H9 (cell line): ENCODE measurements around the gene PRRG3. TPM values are rescaled to one million over a fixed set of nuclear protein-coding genes. Genes with fewer than 3 reads are reported as not detected.

Experiments used
- DNase-seq: peaks from one replicate; pipeline ENCODE4 v3.0.0-alpha.2; 2017
- H2AFZ ChIP-seq: one replicate; pipeline ENCODE4 v1.6.1; 2013; ENCODE audit warnings: mild to moderate bottlenecking, low read length, control low read depth, moderate library complexity
- H2AK5ac ChIP-seq: 2 replicates; pipeline ENCODE4 v1.6.1; 2013; ENCODE audit warnings: low read length, control low read depth, mixed read lengths; ENCODE audit not compliant: insufficient read length
- H2BK120ac ChIP-seq: one replicate; pipeline ENCODE4 v1.6.1; 2013; ENCODE audit warnings: low read depth, mild to moderate bottlenecking, low read length, control low read depth, inconsistent platforms; ENCODE audit not compliant: poor library complexity, severe bottlenecking
- H2BK12ac ChIP-seq: 2 replicates; pipeline ENCODE4 v1.6.1; 2013; ENCODE audit warnings: low read length, control low read depth, mixed read lengths, low read depth; ENCODE audit not compliant: insufficient read length
- H2BK15ac ChIP-seq: 2 replicates; pipeline ENCODE4 v1.6.1; 2013; ENCODE audit warnings: low read depth, low read length, control low read depth
- H2BK20ac ChIP-seq: one replicate; pipeline ENCODE4 v1.6.1; 2013; ENCODE audit warnings: low read depth, mild to moderate bottlenecking, low read length, control low read depth, inconsistent platforms; ENCODE audit not compliant: poor library complexity, severe bottlenecking
- H2BK5ac ChIP-seq: 2 replicates; pipeline ENCODE4 v1.6.1; 2013; ENCODE audit warnings: low read length, control low read depth, mixed read lengths; ENCODE audit not compliant: insufficient read length
- H3K14ac ChIP-seq: 2 replicates; pipeline ENCODE4 v1.6.1; 2013; ENCODE audit warnings: low read length, control low read depth; ENCODE audit not compliant: insufficient read depth
- H3K18ac ChIP-seq: 2 replicates; pipeline ENCODE4 v1.6.1; 2013; ENCODE audit warnings: low read depth, mild to moderate bottlenecking, mixed read lengths, low read length, control low read depth; ENCODE audit not compliant: insufficient read length
- H3K23ac ChIP-seq: 2 replicates; pipeline ENCODE4 v1.6.1; 2013; ENCODE audit warnings: low read length, control low read depth, mixed read lengths, low read depth; ENCODE audit not compliant: insufficient read length
- H3K23me2 ChIP-seq: 2 replicates; pipeline ENCODE4 v1.6.1; 2013; ENCODE audit warnings: low read depth, mild to moderate bottlenecking, mixed read lengths, low read length, control low read depth; ENCODE audit not compliant: insufficient read length, poor library complexity, severe bottlenecking
- H3K27ac ChIP-seq: 2 replicates; pipeline ENCODE4 v1.5.1; 2013; ENCODE audit warnings: low read length, control low read depth, mixed read lengths, low read depth; ENCODE audit not compliant: insufficient read length
- H3K27me3 ChIP-seq: 2 replicates; pipeline ENCODE4 v1.6.1; 2013; ENCODE audit warnings: low read length, control low read depth, inconsistent platforms; ENCODE audit not compliant: insufficient read depth
- H3K4ac ChIP-seq: 2 replicates; pipeline ENCODE4 v1.6.1; 2013; ENCODE audit warnings: low read depth, mild to moderate bottlenecking, control low read depth, inconsistent platforms, low read length, moderate library complexity
- H3K4me1 ChIP-seq: 2 replicates; pipeline ENCODE4 v1.6.1; 2013; ENCODE audit warnings: low read length, control low read depth, inconsistent platforms; ENCODE audit not compliant: insufficient read depth
- H3K4me2 ChIP-seq: 2 replicates; pipeline ENCODE4 v1.6.1; 2013; ENCODE audit warnings: low read length, control low read depth, mixed read lengths; ENCODE audit not compliant: insufficient read length, insufficient read depth
- H3K56ac ChIP-seq: 2 replicates; pipeline ENCODE4 v1.6.1; 2013; ENCODE audit warnings: low read depth, mild to moderate bottlenecking, mixed read lengths, low read length, control low read depth; ENCODE audit not compliant: insufficient read length
- H3K79me1 ChIP-seq: 2 replicates; pipeline ENCODE4 v1.6.1; 2013; ENCODE audit warnings: low read depth, mild to moderate bottlenecking, moderate library complexity, low read length, control low read depth, inconsistent platforms; ENCODE audit not compliant: insufficient read depth, poor library complexity, severe bottlenecking
- H3K79me2 ChIP-seq: 2 replicates; pipeline ENCODE4 v1.6.1; 2013; ENCODE audit warnings: low read length, control low read depth, inconsistent platforms; ENCODE audit not compliant: insufficient read depth
- H3K9ac ChIP-seq: 2 replicates; pipeline ENCODE4 v1.6.1; 2013; ENCODE audit warnings: low read length, control low read depth, mixed read lengths; ENCODE audit not compliant: insufficient read length; ENCODE audit errors: extremely low read depth
- H3K9me3 ChIP-seq: one replicate; pipeline ENCODE4 v1.6.1; 2013; ENCODE audit warnings: low read depth, low read length, inconsistent platforms; ENCODE audit not compliant: control insufficient read depth
- H3T11ph ChIP-seq: one replicate; pipeline ENCODE4 v1.6.1; 2013; ENCODE audit warnings: mild to moderate bottlenecking, low read length, control low read depth, inconsistent platforms
- H4K20me1 ChIP-seq: one replicate; pipeline ENCODE4 v1.6.1; 2013; ENCODE audit not compliant: control insufficient read depth, insufficient read length, insufficient read depth
- H4K5ac ChIP-seq: 2 replicates; pipeline ENCODE4 v1.6.1; 2013; ENCODE audit warnings: low read depth, mild to moderate bottlenecking, mixed read lengths, low read length, control low read depth; ENCODE audit not compliant: insufficient read length
- H4K8ac ChIP-seq: replicated peaks from 2 replicates; pipeline ENCODE4 v1.6.1; 2013; ENCODE audit warnings: low read length, control low read depth, mixed read lengths, low read depth; ENCODE audit not compliant: insufficient read length
- H4K91ac ChIP-seq: 2 replicates; pipeline ENCODE4 v1.6.1; 2013; ENCODE audit warnings: low read depth, mild to moderate bottlenecking, moderate library complexity, mixed read lengths, low read length, control low read depth; ENCODE audit not compliant: insufficient read length
- H3K27ac Mint-ChIP-seq, 3 experiments: 2 replicates in 2 of 3; 3 replicates in 1 of 3; pipeline ENCODE4 v1.8.0; 2020 to 2021; ENCODE audit warnings: mixed read lengths in 3 of 3, mild to moderate bottlenecking in 1 of 3, moderate library complexity in 1 of 3
- H3K27me3 Mint-ChIP-seq: 2 replicates; pipeline ENCODE4 v1.8.0; 2021; ENCODE audit warnings: low read depth, mild to moderate bottlenecking, moderate library complexity, mixed read lengths
- H3K36me3 Mint-ChIP-seq, 3 experiments: 2 replicates in 2 of 3; 3 replicates in 1 of 3; pipeline ENCODE4 v1.8.0; 2020 to 2021; ENCODE audit warnings: low read depth in 3 of 3, mixed read lengths in 3 of 3; ENCODE audit not compliant: insufficient read depth in 1 of 3
- H3K4me1 Mint-ChIP-seq, 2 experiments: 2 replicates each; pipeline ENCODE4 v1.8.0; 2020; ENCODE audit warnings: mixed read lengths in 2 of 2
- H3K4me3 Mint-ChIP-seq, 2 experiments: 2 replicates in 1 of 2; 3 replicates in 1 of 2; pipeline ENCODE4 v1.8.0; 2020 to 2021; ENCODE audit warnings: mild to moderate bottlenecking in 2 of 2, mixed read lengths in 2 of 2, moderate library complexity in 1 of 2
- H3K9me3 Mint-ChIP-seq, 2 experiments: 2 replicates in 1 of 2; 3 replicates in 1 of 2; pipeline ENCODE4 v1.8.0; 2020; ENCODE audit warnings: mild to moderate bottlenecking in 2 of 2, mixed read lengths in 2 of 2, moderate library complexity in 1 of 2
- CTCF ChIP-seq: fragments of 200-600 bp; sonication (generic); conservative IDR thresholded peaks from 3 replicates; pipeline ENCODE4 v1.8.0; 2021; ENCODE audit warnings: antibody characterized with exemption, mild to moderate bottlenecking
- WGBS: extraction: QIAGEN DNeasy Blood & Tissue Kit; methylation state at CpG from one replicate; pipeline ENCODE4 v1.1.7; 2013; ENCODE audit warnings: missing lambda C conversion rate, low lambda C conversion rate, mixed read lengths; ENCODE audit not compliant: insufficient read length; ENCODE audit errors: extremely low coverage; 5-methylcytosine and 5-hydroxymethylcytosine counted together
- total RNA-seq: library from RNA; stranded (reverse); gene quantifications from 2 replicates; pipeline ENCODE4 v1.2.1, GENCODE V29; 2021

The PRRG3 gene
- total RNA-seq, 1 experiment from 2014 or later = 4.9 TPM

- Mint-ChIP-seq H3K9me3 (peaks cover 66 to 79% of the 10 kb centered on the region in 2 experiments), H3K27me3 (peaks cover 16% of the 10 kb centered on the region), H3K36me3 (peaks cover 0 to 2% (median 2%) of the 10 kb centered on the region in 3 experiments; a peak in 2 of 7 replicates), H3K4me1 (peaks cover 7 to 9% of the 10 kb centered on the region in 2 experiments), H3K4me3 (no peak overlapping the region), H3K27ac (no peak overlapping the region)
- Histone ChIP-seq H3K23me2 (peaks cover 2% of the 10 kb centered on the region), H3T11ph (no peak overlapping the region), H3K9ac (no peak overlapping the region), H2BK20ac (no peak overlapping the region), H3K79me2 (no peaks in the 10 kb centered on the region), H3K79me1 (no peaks in the 10 kb centered on the region), H3K27me3 (no peaks in the 10 kb centered on the region), H4K8ac (no peak overlapping the region), H2AK5ac (no peak overlapping the region), H3K56ac (no peak overlapping the region), H2BK15ac (no peak overlapping the region), H2BK5ac (no peak overlapping the region), H2AFZ (no peak overlapping the region), H3K4me2 (peak overlapping the region; percentile 14), H3K4ac (no peak overlapping the region), H3K4me1 (no peaks in the 10 kb centered on the region), H3K18ac (no peak overlapping the region), H3K23ac (no peak overlapping the region), H3K14ac (no peak overlapping the region), H4K5ac (no peak overlapping the region), H3K9me3 (peaks cover 42% of the 10 kb centered on the region), H4K20me1 (no peaks in the 10 kb centered on the region), H3K27ac (no peak overlapping the region), H2BK12ac (no peak overlapping the region), H2BK120ac (no peak overlapping the region), H4K91ac (no peak overlapping the region)
- WGBS = no CpG with 5 or more reads among the region's 6 CpGs
- DNase-seq = peak; percentile 36
- TF ChIP-seq CTCF = no peak
These were observed 58.8 kb downstream of the PRRG3 start for GRCh38 chrX:151754047-151754429.
